GM21390 (cell line): ENCODE data around the gene CREB3L2.
A peak's percentile ranks its signal among the peaks of the same experiment; 100 is the strongest.

ENCODE experiments used
- ATAC-seq: cut with Tn5 transposase; IDR thresholded peaks from one replicate; pipeline ENCODE4 v1.9.1; 2021; ENCODE audit not compliant: unreplicated experiment

CREB3L2 gene

GRCh38 chr7:137953665-137954470 lies 48.0 kb downstream of the CREB3L2 start:
- ATAC-seq, result peak; percentile 40

- ATAC-seq, result no peak
Measured at GRCh38 chr7:137953043-137953664, 48.7 kb downstream of the CREB3L2 start.

GRCh38 chr7:137952426-137952805 lies 49.5 kb downstream of the CREB3L2 start:
- no peak for ATAC-seq

DNA sequence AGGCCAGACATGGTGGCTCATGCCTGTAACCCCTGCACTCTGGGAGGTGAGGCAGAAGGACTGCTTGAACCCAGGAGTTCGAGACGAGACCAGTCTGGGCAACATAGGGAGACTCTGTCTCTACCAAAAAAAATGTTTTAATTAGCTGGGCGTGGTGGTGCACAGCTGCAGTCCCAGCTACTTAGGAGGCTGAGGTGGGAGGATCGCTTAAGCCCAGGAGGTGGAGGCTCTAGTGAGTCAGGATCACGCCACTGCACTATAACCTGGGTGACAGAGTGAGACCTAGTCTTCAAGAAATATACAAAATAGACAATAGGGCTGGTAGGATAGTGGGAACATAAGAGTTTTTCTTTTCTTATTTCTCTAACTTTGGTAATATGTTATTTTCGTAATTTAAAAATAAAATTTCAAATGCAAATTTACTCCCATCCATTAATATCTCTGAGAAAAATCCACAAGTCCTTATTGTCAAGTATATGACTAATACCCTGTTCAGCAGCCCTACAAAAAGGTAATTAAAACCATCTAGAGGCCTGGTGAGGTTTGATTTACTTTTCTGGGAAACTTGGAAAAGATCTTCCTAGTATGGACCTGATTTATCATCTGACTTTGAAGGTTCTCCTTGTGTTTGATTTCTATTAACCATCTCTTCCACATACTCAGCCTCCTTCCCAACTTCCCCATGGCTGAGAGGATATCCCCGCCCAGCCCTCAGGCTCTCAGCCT lies 50.0 kb downstream of the CREB3L2 start:
- no peak for ATAC-seq

DNA sequence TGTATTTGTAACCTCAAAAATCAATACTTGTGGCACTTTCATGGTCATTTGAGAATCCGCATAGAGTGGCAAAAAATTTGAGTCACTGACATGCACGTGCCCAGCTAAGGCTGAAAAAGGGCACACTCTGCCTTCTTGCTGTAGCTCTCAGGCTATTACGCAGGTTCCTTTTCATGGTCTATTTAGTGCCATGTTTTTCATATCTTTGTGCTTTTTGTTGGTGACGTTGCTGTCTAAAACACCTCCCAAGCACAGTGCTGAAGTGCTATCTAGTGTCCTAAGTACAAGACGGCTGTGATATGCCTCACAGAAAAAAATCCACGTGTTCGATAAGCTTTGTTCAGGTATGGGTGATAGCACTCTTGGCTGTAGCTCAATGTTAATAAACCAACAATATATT lies 50.9 kb downstream of the CREB3L2 start:
- no peak for ATAC-seq

DNA sequence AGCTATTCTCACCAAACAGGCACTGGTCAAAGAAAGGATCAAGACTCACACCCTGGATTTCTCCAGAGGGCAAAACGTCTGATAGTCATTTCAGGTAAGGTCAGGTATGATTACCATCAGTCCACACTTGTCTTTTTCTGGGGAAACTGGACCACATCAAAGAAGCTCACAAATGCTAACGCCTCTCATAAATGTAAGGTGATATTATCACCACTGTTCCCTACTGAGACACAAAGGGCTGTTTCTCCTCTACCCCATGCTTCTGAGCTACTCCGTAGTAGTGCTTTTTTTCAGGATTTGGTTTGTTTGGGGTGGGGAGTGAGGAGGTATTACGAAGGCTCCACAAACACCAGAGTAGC lies 51.6 kb downstream of the CREB3L2 start:
- ATAC-seq, result no peak

- no peak for ATAC-seq
Measured at GRCh38 chr7:137949416-137950262, 52.2 kb downstream of the CREB3L2 start.

DNA sequence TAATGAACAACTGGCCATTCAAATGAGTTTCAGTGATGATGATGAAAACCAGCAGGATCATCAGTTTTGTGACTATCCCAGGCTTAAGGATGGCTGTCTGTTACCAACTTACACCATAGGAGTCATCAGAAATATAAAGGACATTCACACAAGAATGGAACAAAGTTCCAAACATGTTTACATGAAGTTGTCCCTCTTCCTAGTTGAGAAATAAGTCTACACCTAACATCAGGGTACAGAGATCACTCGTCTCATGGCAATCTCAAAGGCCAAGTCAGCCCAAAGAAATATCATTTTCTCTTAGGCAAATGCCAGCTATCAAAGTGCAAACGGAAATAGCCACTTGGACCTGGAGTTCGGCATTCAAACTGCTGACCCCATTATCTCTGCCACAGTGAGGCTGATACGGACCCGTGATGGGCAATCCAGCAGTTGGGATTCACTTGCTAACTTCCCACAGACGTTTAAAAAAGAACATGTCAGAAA lies 53.0 kb downstream of the CREB3L2 start:
- no peak for ATAC-seq

DNA sequence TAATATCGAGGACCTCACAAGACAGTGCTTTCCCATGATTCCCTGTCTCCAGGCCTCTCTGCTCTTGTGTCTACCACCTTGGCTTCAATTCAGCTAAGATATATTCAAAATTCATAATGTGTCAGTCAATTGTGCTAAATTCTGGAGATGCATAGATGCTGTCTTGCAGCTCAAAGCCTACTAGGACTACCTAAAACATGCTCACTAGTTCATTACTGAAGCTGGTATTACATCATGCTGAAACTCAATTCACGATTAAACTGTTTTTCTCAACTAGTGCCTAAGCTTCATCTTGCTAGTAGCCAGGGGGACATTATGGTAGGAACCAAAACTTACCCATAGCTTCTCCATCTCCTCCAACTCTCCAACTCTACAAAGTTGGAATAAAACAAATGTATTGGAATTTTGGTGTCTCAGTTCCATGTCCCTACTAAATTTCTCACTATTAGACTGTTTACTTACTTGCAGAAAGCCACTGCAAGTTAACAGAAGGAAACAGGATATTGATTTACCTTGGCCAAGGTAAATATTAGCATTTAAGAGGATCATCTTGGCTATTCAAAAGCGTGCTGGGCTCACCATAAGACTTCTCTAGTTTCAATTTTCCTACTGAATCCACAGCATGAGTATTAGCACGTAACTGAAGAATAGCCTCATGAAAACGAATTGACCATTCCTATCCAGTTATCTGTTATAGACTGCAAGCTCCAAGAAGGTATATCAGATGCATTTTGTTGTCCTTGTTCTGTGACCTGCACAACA lies 53.6 kb downstream of the CREB3L2 start:
- no peak for ATAC-seq

DNA sequence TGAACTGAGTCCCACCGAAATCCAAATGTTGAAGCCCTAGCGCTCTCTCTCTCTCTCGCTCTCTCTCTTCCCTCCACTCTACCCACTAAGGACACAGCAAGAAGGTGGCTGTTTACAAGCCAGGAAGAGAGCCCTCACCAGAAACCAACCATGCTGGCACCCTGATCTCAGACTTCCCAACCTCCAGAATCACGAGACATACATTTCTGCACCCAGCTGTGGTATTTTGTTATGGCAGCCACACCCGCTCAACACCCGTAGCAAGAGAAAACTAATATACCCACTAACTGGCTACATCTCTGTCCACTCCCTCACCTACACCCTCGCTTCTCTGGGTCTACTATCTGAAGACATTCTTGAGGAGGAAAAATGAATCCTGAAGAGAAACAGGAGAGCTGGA lies 54.8 kb downstream of the CREB3L2 start:
- no peak for ATAC-seq

- no peak for ATAC-seq
Measured at GRCh38 chr7:137946011-137946410, 55.9 kb downstream of the CREB3L2 start.

GRCh38 chr7:137944168-137944567 lies 57.7 kb downstream of the CREB3L2 start:
- ATAC-seq, result no peak

DNA sequence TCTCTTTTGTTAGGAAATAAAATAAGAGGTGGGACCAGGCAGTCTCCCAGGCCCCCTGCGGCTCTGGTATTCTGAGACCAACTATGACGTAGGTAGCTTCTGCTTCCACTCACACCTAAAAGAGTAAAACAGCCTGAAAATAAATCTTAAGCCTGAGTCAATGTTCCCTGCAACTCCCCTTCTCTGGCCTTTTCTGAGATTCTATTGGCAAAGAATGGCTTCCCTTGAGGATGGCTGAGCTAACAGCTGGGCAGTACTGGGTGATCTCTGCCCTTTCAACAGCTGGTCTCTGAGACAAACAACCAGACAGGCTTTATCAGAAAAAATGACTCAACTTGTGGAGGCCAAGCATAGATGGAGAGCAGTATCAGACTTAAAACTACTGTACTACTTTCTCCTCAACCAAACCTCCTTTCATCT lies 58.7 kb downstream of the CREB3L2 start:
- ATAC-seq, result no peak

DNA sequence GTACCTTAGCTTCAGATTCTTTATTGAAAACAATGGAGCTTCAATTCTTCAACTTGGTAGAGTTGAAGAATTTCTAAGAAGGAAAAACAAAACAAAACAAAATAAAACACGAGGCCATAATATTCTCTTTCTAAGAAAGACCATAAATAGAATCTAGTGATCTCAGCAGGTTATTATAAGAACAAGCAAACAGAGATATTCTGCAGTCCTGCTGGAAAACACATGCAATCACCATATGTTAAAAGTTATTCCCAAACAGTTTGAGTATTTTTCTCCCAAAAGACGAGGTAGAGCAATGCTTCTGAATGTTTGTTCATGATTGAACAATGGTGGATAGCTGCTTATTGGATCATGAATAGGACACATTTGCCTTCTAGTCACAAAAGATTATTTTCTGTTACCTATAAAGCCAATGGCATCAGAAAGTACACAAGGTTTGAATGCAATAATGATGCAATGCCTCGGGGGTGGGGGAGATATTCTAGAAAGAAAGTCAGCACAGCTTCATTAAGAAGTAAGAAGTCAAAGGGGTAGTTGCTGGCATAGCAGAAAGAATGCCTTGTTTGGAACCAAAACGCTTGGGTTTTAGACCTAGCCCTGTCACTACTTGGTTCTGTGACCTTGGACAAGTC lies 59.3 kb downstream of the CREB3L2 start:
- no peak for ATAC-seq

GRCh38 chr7:137940656-137941518 lies 61.0 kb downstream of the CREB3L2 start:
- no peak for ATAC-seq

GRCh38 chr7:137940218-137940617 lies 61.7 kb downstream of the CREB3L2 start:
- ATAC-seq, result no peak

DNA sequence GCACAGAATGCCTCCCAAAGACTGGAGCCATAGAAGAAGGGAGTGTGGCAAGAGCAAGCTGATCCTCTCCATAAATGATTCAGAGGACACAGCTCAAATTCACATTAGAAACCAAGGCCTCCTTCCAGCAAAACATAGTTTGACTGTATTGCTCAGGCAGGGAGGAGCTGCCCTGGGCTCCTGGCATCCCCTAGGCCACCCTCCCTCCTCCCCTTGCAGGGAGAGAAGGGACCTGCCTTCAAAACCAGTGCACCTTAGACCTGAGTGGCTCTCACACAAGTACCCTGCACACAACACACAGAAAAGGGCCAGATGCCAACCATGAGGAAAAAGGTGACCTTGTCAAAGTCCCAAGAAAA lies 64.7 kb downstream of the CREB3L2 start:
- ATAC-seq, result no peak

DNA sequence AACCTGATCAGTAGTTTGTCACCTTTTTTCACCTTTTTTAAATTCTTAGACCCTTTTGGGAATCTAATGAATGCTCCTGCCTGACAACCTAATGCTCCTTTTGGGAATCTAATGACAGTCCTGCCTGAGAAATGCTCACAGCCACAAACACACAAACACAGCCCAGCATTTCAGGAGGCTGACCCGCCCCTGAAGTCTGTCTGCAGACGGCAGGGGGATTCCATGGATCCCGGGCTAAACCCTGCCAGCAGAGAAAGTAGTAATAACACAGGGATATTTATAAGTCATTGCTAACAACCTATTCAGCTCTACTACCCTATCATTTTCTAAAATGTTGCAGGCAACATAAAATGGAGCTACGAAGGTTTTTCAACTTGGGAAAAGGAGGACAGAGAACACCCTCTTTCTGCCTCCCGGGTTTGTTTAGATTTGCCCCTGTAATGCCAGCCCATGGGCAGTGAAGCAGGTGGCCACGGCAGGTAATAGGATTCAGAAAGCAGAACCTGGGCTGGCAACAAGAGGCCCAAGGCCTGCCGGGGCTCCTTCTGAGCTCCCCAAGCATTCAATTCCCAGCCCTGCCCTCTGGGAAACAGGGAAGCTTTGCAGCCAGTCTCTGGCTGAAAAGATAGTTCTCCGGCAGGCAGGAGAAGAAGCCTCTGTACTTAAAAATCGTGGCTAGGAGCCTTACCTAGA lies 65.2 kb downstream of the CREB3L2 start:
- ATAC-seq, result no peak
